Measurements from ENCODE around the gene KRT1. TPM values are rescaled to one million over a fixed set of nuclear protein-coding genes. Genes with fewer than 3 reads are reported as not detected.

Gene KRT1
- total and polyA plus RNA-seq, 7 experiments from 2014 or later, result 0.27 to 9.4 (median 5.2) TPM; not detected in 2

DNA sequence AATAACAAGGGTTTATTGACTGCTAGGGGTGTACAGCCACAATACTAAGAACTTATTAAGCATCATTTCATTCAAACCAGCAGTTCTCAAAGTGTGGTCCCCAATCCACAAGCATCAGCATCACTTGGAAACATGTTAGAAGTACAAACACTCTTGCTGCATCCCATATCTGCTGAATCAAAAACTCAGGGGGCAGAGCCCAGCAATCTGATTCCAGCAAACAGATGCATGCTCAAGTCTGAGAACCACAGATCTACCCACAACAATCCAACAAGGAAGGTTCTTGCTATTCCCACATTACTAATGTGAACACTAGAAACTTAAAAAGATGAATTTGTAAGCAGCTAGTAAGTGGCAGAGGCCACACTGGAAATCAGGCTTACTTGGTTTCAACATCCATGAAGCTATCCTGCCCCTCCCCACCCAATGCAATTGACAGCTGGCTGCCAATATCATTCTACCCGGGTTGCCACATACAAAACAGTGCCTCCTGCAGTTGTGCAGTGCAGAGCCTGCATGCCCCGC lies 16.9 kb upstream of the KRT1 start:
- Mint-ChIP-seq H3K9me3 (no peaks in the 10 kb centered on the region), H3K27me3 (peaks cover 0 to 29% (median 0%) of the 10 kb centered on the region in 5 donors), H3K4me3 (no peak overlapping the region), H3K4me1 (peaks cover 0 to 32% (median 15%) of the 10 kb centered on the region in 7 donors), H3K36me3 (peaks cover 0 to under 1% (median 0%) of the 10 kb centered on the region in 5 donors), H3K27ac (no peak overlapping the region)
- Histone ChIP-seq H3K27ac (ENCODE audit: low read depth, low read length) (no peak overlapping the region), H3K9me3 (ENCODE audit: control insufficient read depth in 2 of 3, low read length in 3 of 3) (no peaks in the 10 kb centered on the region), H3K36me3 (ENCODE audit: control insufficient read depth in 2 of 3, insufficient read depth in 3 of 3, low read length in 3 of 3) (no peaks in the 10 kb centered on the region), H3K4me1 (ENCODE audit: control insufficient read depth in 2 of 2, insufficient read depth in 2 of 2, low read length in 2 of 2) (peaks cover 0 to 6% of the 10 kb centered on the region in 2 donors), H3K4me3 (ENCODE audit: low read length) (no peak overlapping the region), H3K27me3 (ENCODE audit: control insufficient read depth in 2 of 2, insufficient read depth in 2 of 2, low read length in 2 of 2) (no peaks in the 10 kb centered on the region)
- CTCF ChIA-PET, result no interaction called here
- DNase-seq (no peak), ATAC-seq (no peak)
- intact Hi-C loops (cut with micrococcal nuclease), result no loop called here
- POLR2A ChIA-PET, result no interaction called here

DNA sequence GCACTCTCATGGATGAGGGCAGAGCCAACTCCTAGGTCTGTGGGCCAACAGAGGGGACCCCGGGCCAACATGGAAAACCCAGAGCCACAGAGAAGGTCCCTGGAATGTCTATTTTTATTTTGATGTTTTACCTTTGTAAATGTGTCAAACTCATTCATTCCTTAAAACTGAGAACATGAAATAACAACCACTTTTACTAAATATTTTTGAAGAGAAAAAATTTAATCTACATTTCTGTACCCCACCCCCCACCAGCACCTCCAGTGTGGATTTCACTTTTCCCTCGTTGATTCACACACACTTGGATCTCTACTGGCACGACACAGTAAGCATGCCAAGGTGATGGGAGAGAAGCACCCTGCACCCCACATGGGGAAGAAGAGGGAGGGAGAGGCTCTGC lies 16.4 kb upstream of the KRT1 start:
- CTCF ChIA-PET, result no interaction called here
- Mint-ChIP-seq H3K27me3 (peaks cover 0 to 31% (median 0%) of the 10 kb centered on the region in 5 donors), H3K36me3 (no peaks in the 10 kb centered on the region), H3K4me1 (peaks cover 0 to 33% (median 20%) of the 10 kb centered on the region in 7 donors), H3K27ac (peak overlapping the region in 2 of 9 donors; percentile 73 to 76), H3K4me3 (no peak overlapping the region), H3K9me3 (no peaks in the 10 kb centered on the region)
- Histone ChIP-seq H3K4me1 (ENCODE audit: control insufficient read depth in 2 of 2, insufficient read depth in 2 of 2, low read length in 2 of 2) (peaks cover 0 to 12% of the 10 kb centered on the region in 2 donors), H3K4me3 (ENCODE audit: low read length) (no peak overlapping the region), H3K36me3 (ENCODE audit: control insufficient read depth in 2 of 3, insufficient read depth in 3 of 3, low read length in 3 of 3) (no peaks in the 10 kb centered on the region), H3K9me3 (ENCODE audit: control insufficient read depth in 2 of 3, low read length in 3 of 3) (no peaks in the 10 kb centered on the region), H3K27me3 (ENCODE audit: control insufficient read depth in 2 of 2, insufficient read depth in 2 of 2, low read length in 2 of 2) (no peaks in the 10 kb centered on the region), H3K27ac (ENCODE audit: low read depth, low read length) (no peak overlapping the region)
- POLR2A ChIA-PET, result interaction anchor here (0.7 to 1.0 kb wide), 2 partner anchors 15 to 86 kb away, joined by 3 read pairs; no protein-coding TSS in a partner anchor
- no peak for ATAC-seq
- DNase-seq, result no peak
- intact Hi-C loops (cut with micrococcal nuclease), result no loop called here

DNA sequence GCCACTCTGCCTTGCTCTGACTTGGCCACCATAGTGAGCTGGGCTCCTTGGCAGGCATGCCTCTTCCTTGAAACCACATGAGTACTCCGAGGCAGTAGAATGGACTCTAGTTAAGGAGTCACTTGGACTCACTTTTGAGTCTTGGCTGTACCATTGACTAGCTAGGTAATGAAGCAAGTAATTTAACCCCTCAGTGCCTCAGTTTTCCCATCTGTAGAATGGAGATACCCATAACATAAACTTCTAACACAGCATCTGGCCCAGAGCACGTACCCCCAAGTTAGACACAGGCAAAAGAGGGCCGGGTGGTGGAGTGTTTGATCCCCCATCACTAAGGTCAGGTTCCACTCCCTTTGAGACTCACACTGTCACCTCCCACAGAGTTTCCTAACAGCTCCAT lies 14.8 kb upstream of the KRT1 start:
- Mint-ChIP-seq H3K27ac (peak overlapping the region in 1 of 9 donors; percentile 72), H3K27me3 (peaks cover 0 to 44% (median 0%) of the 10 kb centered on the region in 5 donors), H3K36me3 (peaks cover 0 to 1% (median 0%) of the 10 kb centered on the region in 5 donors), H3K4me1 (peaks cover 8 to 43% (median 36%) of the 10 kb centered on the region in 7 donors), H3K4me3 (no peak overlapping the region), H3K9me3 (no peaks in the 10 kb centered on the region)
- H3K4me1 ChIP-seq (ENCODE audit: control insufficient read depth in 2 of 2, insufficient read depth in 2 of 2, low read length in 2 of 2), result peaks cover 5 to 24% of the 10 kb centered on the region in 2 donors
- intact Hi-C loops (cut with micrococcal nuclease), result no loop called here
- POLR2A ChIA-PET, result no interaction called here
- CTCF ChIA-PET, result interaction anchor here (0.7 kb wide), 1 partner anchor 110 kb away, joined by 5 read pairs; no protein-coding TSS in a partner anchor
- DNase-seq (no peak), ATAC-seq (no peak)
- no peak overlapping the region for H3K27ac ChIP-seq (ENCODE audit: low read depth, low read length)
- H3K9me3 ChIP-seq (ENCODE audit: control insufficient read depth in 2 of 3, low read length in 3 of 3), result no peaks in the 10 kb centered on the region
- no peaks in the 10 kb centered on the region for H3K27me3 ChIP-seq (ENCODE audit: control insufficient read depth in 2 of 2, insufficient read depth in 2 of 2, low read length in 2 of 2)
- no peak overlapping the region for H3K4me3 ChIP-seq (ENCODE audit: low read length)
- H3K36me3 ChIP-seq (ENCODE audit: control insufficient read depth in 2 of 3, insufficient read depth in 3 of 3, low read length in 3 of 3), result no peaks in the 10 kb centered on the region

DNA sequence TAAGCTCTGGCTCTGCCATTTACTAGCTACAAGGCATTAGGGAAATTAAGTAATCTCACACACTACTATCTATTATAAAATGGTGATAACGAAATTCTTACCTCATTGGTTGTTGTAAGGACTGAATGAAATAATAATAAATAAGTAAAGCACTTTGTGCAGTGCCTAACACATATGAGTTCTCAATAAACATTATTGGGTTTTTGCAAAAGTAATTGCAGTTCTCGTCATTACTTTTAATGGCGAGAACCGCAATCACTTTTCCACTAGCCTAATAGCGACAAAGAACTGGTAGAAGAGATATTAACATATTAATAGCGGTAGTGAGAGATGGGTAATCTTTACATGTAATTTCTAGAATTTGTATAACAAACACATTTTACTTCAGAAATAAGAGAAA lies 13.9 kb upstream of the KRT1 start:
- ChIA-PET POLR2A (no interaction called here), CTCF (interaction anchor here (1.3 kb wide), 1 partner anchor 83 kb away, joined by 3 read pairs; no protein-coding TSS in a partner anchor)
- H3K9me3 ChIP-seq (ENCODE audit: control insufficient read depth in 2 of 3, low read length in 3 of 3), result no peaks in the 10 kb centered on the region
- DNase-seq, result no peak
- ATAC-seq, result no peak
- Mint-ChIP-seq H3K27ac (no peak overlapping the region), H3K4me3 (peak overlapping the region in 1 of 10 donors; percentile 32), H3K36me3 (peaks cover 0 to 1% (median 0%) of the 10 kb centered on the region in 5 donors), H3K9me3 (no peaks in the 10 kb centered on the region), H3K4me1 (peaks cover 8 to 51% (median 42%) of the 10 kb centered on the region in 7 donors), H3K27me3 (peaks cover 0 to 53% (median 0%) of the 10 kb centered on the region in 5 donors)
- intact Hi-C loops (cut with micrococcal nuclease), result loop anchor here (5.0 kb wide), 2 partner anchors 47 to 178 kb away; no protein-coding TSS in a partner anchor
- no peak overlapping the region for H3K4me3 ChIP-seq (ENCODE audit: low read length)
- H3K27me3 ChIP-seq (ENCODE audit: control insufficient read depth in 2 of 2, insufficient read depth in 2 of 2, low read length in 2 of 2), result no peaks in the 10 kb centered on the region
- no peak overlapping the region for H3K27ac ChIP-seq (ENCODE audit: low read depth, low read length)
- H3K36me3 ChIP-seq (ENCODE audit: control insufficient read depth in 2 of 3, insufficient read depth in 3 of 3, low read length in 3 of 3), result no peaks in the 10 kb centered on the region
- H3K4me1 ChIP-seq (ENCODE audit: control insufficient read depth in 2 of 2, insufficient read depth in 2 of 2, low read length in 2 of 2), result peaks cover 5 to 27% of the 10 kb centered on the region in 2 donors

DNA sequence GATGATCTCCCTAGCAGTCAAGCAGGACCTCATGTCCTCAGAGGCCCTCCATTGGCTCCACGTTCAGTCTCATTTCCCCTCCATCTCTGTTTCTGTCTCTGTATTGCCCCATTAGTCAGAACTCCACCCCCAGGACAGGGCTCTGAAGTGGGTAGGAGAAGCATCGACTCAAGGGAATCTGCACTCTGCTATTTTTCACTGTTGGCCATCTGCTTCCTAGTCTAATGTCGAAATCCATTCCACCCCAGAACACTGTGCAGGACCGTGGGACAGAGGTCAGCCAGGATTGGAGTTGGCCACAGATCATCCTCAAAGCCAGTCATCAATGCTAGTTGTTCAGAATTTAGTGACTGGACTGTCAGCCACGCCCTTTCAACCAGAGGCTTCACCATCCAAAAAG lies 13.1 kb upstream of the KRT1 start:
- H3K4me3 ChIP-seq (ENCODE audit: low read length), result no peak overlapping the region
- CTCF ChIA-PET, result interaction anchor here (1.0 to 1.5 kb wide), 2 partner anchors 13 to 177 kb away, joined by 3 to 7 read pairs; no protein-coding TSS in a partner anchor

DNA sequence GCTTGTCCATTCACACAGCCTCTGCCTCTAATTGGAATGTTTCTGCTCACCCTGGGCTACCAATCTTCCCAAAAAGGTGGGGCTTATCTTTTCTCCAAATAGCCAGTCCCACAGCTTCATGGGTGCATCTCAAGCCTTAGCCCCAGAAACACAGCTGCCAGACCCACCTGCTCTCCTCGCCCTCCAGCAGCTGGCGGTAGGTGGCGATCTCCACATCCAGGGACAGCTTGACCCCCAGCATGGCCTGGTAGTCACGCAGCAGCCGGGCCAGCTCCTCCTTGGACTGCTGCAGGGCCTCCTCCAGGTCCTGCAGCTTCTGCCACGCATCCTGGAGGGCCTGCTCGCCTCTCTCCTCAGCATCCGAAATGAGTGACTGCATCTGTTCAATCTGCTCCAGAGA lies 12.0 kb upstream of the KRT1 start:
- Histone ChIP-seq H3K36me3 (ENCODE audit: control insufficient read depth in 2 of 3, insufficient read depth in 3 of 3, low read length in 3 of 3) (no peaks in the 10 kb centered on the region), H3K9me3 (ENCODE audit: control insufficient read depth in 2 of 3, low read length in 3 of 3) (no peaks in the 10 kb centered on the region), H3K4me3 (ENCODE audit: low read length) (no peak overlapping the region), H3K27ac (ENCODE audit: low read depth, low read length) (peak overlapping the region; percentile 68), H3K27me3 (ENCODE audit: control insufficient read depth in 2 of 2, insufficient read depth in 2 of 2, low read length in 2 of 2) (no peaks in the 10 kb centered on the region), H3K4me1 (ENCODE audit: control insufficient read depth in 2 of 2, insufficient read depth in 2 of 2, low read length in 2 of 2) (peaks cover 5 to 27% of the 10 kb centered on the region in 2 donors)
- POLR2A ChIA-PET, result interaction anchor here (0.6 to 6.5 kb wide), 10 partner anchors 11 to 84 kb away, joined by 3 to 44 read pairs (median 4); partner anchors contain the start of gene KRT1
- no peak for ATAC-seq
- Mint-ChIP-seq H3K27me3 (peaks cover 0 to 70% (median 0%) of the 10 kb centered on the region in 5 donors), H3K4me1 (peaks cover 8 to 61% (median 52%) of the 10 kb centered on the region in 7 donors), H3K4me3 (peak overlapping the region in 8 of 10 donors; percentile 18 to 96 (median 59)), H3K36me3 (peaks cover 0 to 1% (median 0%) of the 10 kb centered on the region in 5 donors), H3K27ac (peak overlapping the region in 8 of 9 donors; percentile 85 to 98 (median 97)), H3K9me3 (no peaks in the 10 kb centered on the region)
- CTCF ChIA-PET, result interaction anchor here (0.6 to 2.2 kb wide), 7 partner anchors 12 to 181 kb away, joined by 3 to 7 read pairs (median 3); no protein-coding TSS in a partner anchor
- intact Hi-C loops (cut with micrococcal nuclease), result loop anchor here (5.0 kb wide), 2 partner anchors 45 to 180 kb away; no protein-coding TSS in a partner anchor
- DNase-seq, result no peak

More for the DNA sequence above, 13.1 kb upstream of the KRT1 start:
- no peaks in the 10 kb centered on the region for H3K9me3 Mint-ChIP-seq
- Histone ChIP-seq H3K27ac (ENCODE audit: low read depth, low read length) (no peak overlapping the region), H3K9me3 (ENCODE audit: control insufficient read depth in 2 of 3, low read length in 3 of 3) (no peaks in the 10 kb centered on the region), H3K27me3 (ENCODE audit: control insufficient read depth in 2 of 2, insufficient read depth in 2 of 2, low read length in 2 of 2) (no peaks in the 10 kb centered on the region), H3K36me3 (ENCODE audit: control insufficient read depth in 2 of 3, insufficient read depth in 3 of 3, low read length in 3 of 3) (no peaks in the 10 kb centered on the region), H3K4me1 (ENCODE audit: control insufficient read depth in 2 of 2, insufficient read depth in 2 of 2, low read length in 2 of 2) (peaks cover 5 to 27% of the 10 kb centered on the region in 2 donors)
- ATAC-seq, result no peak
- H3K27ac Mint-ChIP-seq, result peak overlapping the region in 8 of 9 donors; percentile 65 to 97 (median 92)
- H3K27me3 Mint-ChIP-seq, result peaks cover 0 to 62% (median 0%) of the 10 kb centered on the region in 5 donors
- H3K36me3 Mint-ChIP-seq, result peaks cover 0 to 1% (median 0%) of the 10 kb centered on the region in 5 donors
- H3K4me1 Mint-ChIP-seq, result peaks cover 8 to 54% (median 49%) of the 10 kb centered on the region in 7 donors
- no peak for DNase-seq
- intact Hi-C loops (cut with micrococcal nuclease), result loop anchor here (5.0 kb wide), 2 partner anchors 46 to 179 kb away; no protein-coding TSS in a partner anchor
- POLR2A ChIA-PET, result interaction anchor here (0.8 to 6.5 kb wide), 7 partner anchors 12 to 85 kb away, joined by 4 to 44 read pairs (median 5); partner anchors contain the start of gene KRT1
- H3K4me3 Mint-ChIP-seq, result peak overlapping the region in 3 of 10 donors; percentile 7 to 88 (median 60)
